ENCODE results near the gene ZMYND8.

- TF ChIP-seq SUZ12 (IDR thresholded peaks at IDR 0.05; ENCODE audit: extremely low read depth, insufficient read depth, insufficient read length): no peak
- TF ChIP-seq YY1 (IDR thresholded peaks at IDR 0.05; ENCODE audit: insufficient read depth, insufficient read length): no peak
These were observed 165.3 kb downstream of the ZMYND8 start for GRCh38 chr20:47191074-47191673.

Data from NT2/D1 (cell line).